Endothelial cell of umbilical vein (primary cell): ENCODE data around the gene CACNA1E. TPM values are rescaled to one million over a fixed set of nuclear protein-coding genes. Genes with fewer than 3 reads are reported as not detected.

Experiments used
- BruUV-seq: library from RNA; stranded (reverse); fragments of 400-500 nt; replicated peaks from 2 replicates; lab custom pipeline; 2021; lab: Mats Ljungman, UMichigan
- CTCF ChIA-PET: fragments of 300-600, 350-600 bp; sonication (Branson Sonifier 250); formaldehyde crosslinking; loops from one replicate; lab custom pipeline; 2021; ENCODE audit warnings: antibody characterized with exemption, inconsistent platforms; lab: Charles Lee
- POLR2A ChIA-PET: fragments of 300-600, 350-600 bp; sonication (Branson Sonifier 250); formaldehyde crosslinking; loops from one replicate; lab custom pipeline; 2021; ENCODE audit warnings: antibody characterized with exemption, inconsistent platforms; lab: Charles Lee
- DNase-seq: peaks from one replicate; pipeline ENCODE4 v3.0.0-alpha.2; 2011; ENCODE audit warnings: low read depth, low spot score
- FAIRE-seq: peaks from 2 replicates; lab custom pipeline; 2011; peaks lifted over from hg19 to GRCh38; lab: Jason Lieb, UNC
- H2AFZ ChIP-seq: 2 replicates; pipeline ENCODE4 v1.6.0; 2012; ENCODE audit warnings: low read depth, low read length, control low read depth, inconsistent platforms
- H3K27ac ChIP-seq: 2 replicates; pipeline ENCODE4 v1.5.1; 2011; ENCODE audit warnings: low read depth, mild to moderate bottlenecking, control low read depth, low read length, moderate library complexity; ENCODE audit not compliant: insufficient read depth
- H3K27me3 ChIP-seq, 2 experiments: 2 replicates each; pipeline versions ENCODE4 v1.6.0 to v1.6.1; 2011; ENCODE audit warnings: low read length in 2 of 2, mixed read lengths in 1 of 2; ENCODE audit not compliant: control insufficient read depth in 2 of 2, insufficient read depth in 2 of 2
- H3K36me3 ChIP-seq, 2 experiments: 2 replicates in 1 of 2; 3 replicates in 1 of 2; pipeline ENCODE4 v1.5.1; 2011; ENCODE audit warnings: low read length in 2 of 2, mild to moderate bottlenecking in 1 of 2, moderate library complexity in 1 of 2; ENCODE audit not compliant: control insufficient read depth in 2 of 2, insufficient read depth in 2 of 2; ENCODE audit errors: extremely low read depth in 1 of 2
- H3K4me1 ChIP-seq: 3 replicates; pipeline ENCODE4 v1.5.1; 2011; ENCODE audit warnings: mild to moderate bottlenecking, low read length; ENCODE audit not compliant: control insufficient read depth, insufficient read depth; ENCODE audit errors: extremely low read depth
- H3K4me2 ChIP-seq: 2 replicates; pipeline ENCODE4 v1.6.1; 2011; ENCODE audit warnings: low read length, control low read depth, mixed read lengths; ENCODE audit not compliant: insufficient read depth
- H3K4me3 ChIP-seq, 3 experiments: fragments of 200-600 bp in 1 of 3; sonication (generic), shearing (Covaris generic) in 1 of 3; replicated peaks in 1 of 3; 2 replicates each; pipeline ENCODE4 v1.5.1; 2011 to 2016; ENCODE audit warnings: control low read depth in 3 of 3, low read length in 3 of 3, mild to moderate bottlenecking in 2 of 3, inconsistent platforms in 1 of 3, low read depth in 1 of 3, moderate library complexity in 1 of 3; ENCODE audit not compliant: insufficient read depth in 1 of 3
- H3K79me2 ChIP-seq: 2 replicates; pipeline ENCODE4 v1.6.0; 2012; ENCODE audit warnings: low read length, inconsistent platforms; ENCODE audit not compliant: control insufficient read depth, insufficient read depth
- H3K9ac ChIP-seq: replicated peaks from 2 replicates; pipeline ENCODE3; 2011; ENCODE audit warnings: low read length, control low read depth; ENCODE audit not compliant: insufficient read depth; ENCODE audit errors: extremely low read depth
- H3K9me1 ChIP-seq: replicated peaks from 3 replicates; pipeline ENCODE4 v1.6.0; 2011; ENCODE audit warnings: mild to moderate bottlenecking, low read length; ENCODE audit not compliant: control insufficient read depth, insufficient read depth; ENCODE audit errors: extremely low read depth
- H3K9me3 ChIP-seq: replicated peaks from 2 replicates; pipeline ENCODE4 v1.5.1; 2012; ENCODE audit warnings: low read length, inconsistent platforms; ENCODE audit not compliant: control insufficient read depth, insufficient read depth
- H4K20me1 ChIP-seq: replicated peaks from 2 replicates; pipeline ENCODE3; 2011; ENCODE audit warnings: mild to moderate bottlenecking, low read length; ENCODE audit not compliant: control insufficient read depth, insufficient read depth; ENCODE audit errors: extremely low read depth
- EZH2 ChIP-seq: IDR thresholded peaks from 2 replicates; pipeline ENCODE4 v1.6.1; 2012; ENCODE audit warnings: borderline replicate concordance, low read depth, mild to moderate bottlenecking, moderate library complexity, low read length, inconsistent platforms; ENCODE audit not compliant: severe bottlenecking
- FOS ChIP-seq: IDR thresholded peaks from 2 replicates; pipeline ENCODE4 v1.6.1; 2011; ENCODE audit warnings: mild to moderate bottlenecking, low read length, moderate library complexity, borderline replicate concordance; ENCODE audit not compliant: insufficient read depth
- GATA2 ChIP-seq: IDR thresholded peaks from 2 replicates; pipeline ENCODE4 v1.7.0; 2011; ENCODE audit warnings: low read depth, mild to moderate bottlenecking, moderate library complexity, mixed read lengths, low read length; ENCODE audit not compliant: insufficient read length, insufficient read depth
- JUN ChIP-seq: IDR thresholded peaks from 2 replicates; pipeline ENCODE4 v1.6.1; 2011; ENCODE audit warnings: borderline replicate concordance, low read depth; ENCODE audit not compliant: insufficient read length, insufficient read depth
- MAX ChIP-seq: IDR thresholded peaks from 2 replicates; pipeline ENCODE4 v1.6.1; 2011; ENCODE audit not compliant: insufficient read depth, insufficient read length
- MYC ChIP-seq: IDR thresholded peaks from one replicate; pipeline ENCODE4 v1.6.1; 2011; ENCODE audit warnings: mild to moderate bottlenecking, low read depth, low read length
- POLR2A ChIP-seq: IDR thresholded peaks from 2 replicates; pipeline ENCODE4 v1.6.1; 2012; ENCODE audit warnings: low read depth, mild to moderate bottlenecking, control low read depth, low read length
- POLR2AphosphoS5 ChIP-seq: IDR thresholded peaks from 2 replicates; pipeline ENCODE4 v1.6.1; 2012; ENCODE audit warnings: low read depth, mild to moderate bottlenecking, control low read depth, low read length, moderate library complexity; ENCODE audit not compliant: insufficient read depth
- dilution Hi-C: fragments of 300-500 bp; cut with MboI; formaldehyde crosslinking; loops from one replicate; pipeline ENCODE4 v1.15.0; 2019; ENCODE audit warnings: low sequenced_read_pairs; ENCODE audit not compliant: extremely low pct_ligation_motif_present
- intact Hi-C: fragments of 100-400 bp; cut with micrococcal nuclease; formaldehyde crosslinking; loops from one replicate; pipeline ENCODE4 v1.10.0; 2022
- polyA plus RNA-seq, 4 experiments: library from polyadenylated mRNA; depleted of rRNA in 3 of 4; stranded (reverse) in 3 of 4; unstranded in 1 of 4; fragments of >200 nt; gene quantifications; 2 replicates each; pipeline versions ENCODE4 v1.2.1 to v1.2.3, GENCODE V29; 2011 to 2012; ENCODE audit warnings: missing spikeins in 1 of 4
- total RNA-seq: library from RNA; stranded (reverse); gene quantifications from 2 replicates; pipeline ENCODE4 v1.2.3, GENCODE V29; 2021
- TF ChIP-seq, protein P1 (sequence below), 2 donors: IDR thresholded peaks; 1 replicate in 1 of 2; 2 replicates in 1 of 2; pipeline ENCODE4 v1.5.1; 2011; ENCODE audit warnings: low read length in 2 of 2, mild to moderate bottlenecking in 2 of 2, moderate library complexity in 2 of 2, control low read depth in 1 of 2, inconsistent platforms in 1 of 2, low read depth in 1 of 2; ENCODE audit not compliant: insufficient read depth in 1 of 2; ENCODE audit errors: extremely low read depth in 1 of 2

CACNA1E gene
- total and polyA plus RNA-seq, 2 donors (not counting 3 experiments of a cell fraction or from before 2014, with no cell fraction given) = not detected

- Histone ChIP-seq H3K9me3 (peaks cover 2% of the 10 kb centered on the region), H2AFZ (no peak overlapping the region), H3K36me3 (no peaks in the 10 kb centered on the region), H3K4me3 (no peak overlapping the region), H3K4me1 (no peaks in the 10 kb centered on the region), H3K4me2 (no peak overlapping the region), H3K79me2 (no peaks in the 10 kb centered on the region), H4K20me1 (no peaks in the 10 kb centered on the region), H3K27ac (no peak overlapping the region), H3K27me3 (no peaks in the 10 kb centered on the region), H3K9me1 (no peaks in the 10 kb centered on the region), H3K9ac (no peak overlapping the region)
- POLR2A ChIA-PET = no interaction called here
- intact Hi-C loops (no loop called here), dilution Hi-C loops (no loop called here)
- TF ChIP-seq MAX = no peak
- TF ChIP-seq, protein P1, sequence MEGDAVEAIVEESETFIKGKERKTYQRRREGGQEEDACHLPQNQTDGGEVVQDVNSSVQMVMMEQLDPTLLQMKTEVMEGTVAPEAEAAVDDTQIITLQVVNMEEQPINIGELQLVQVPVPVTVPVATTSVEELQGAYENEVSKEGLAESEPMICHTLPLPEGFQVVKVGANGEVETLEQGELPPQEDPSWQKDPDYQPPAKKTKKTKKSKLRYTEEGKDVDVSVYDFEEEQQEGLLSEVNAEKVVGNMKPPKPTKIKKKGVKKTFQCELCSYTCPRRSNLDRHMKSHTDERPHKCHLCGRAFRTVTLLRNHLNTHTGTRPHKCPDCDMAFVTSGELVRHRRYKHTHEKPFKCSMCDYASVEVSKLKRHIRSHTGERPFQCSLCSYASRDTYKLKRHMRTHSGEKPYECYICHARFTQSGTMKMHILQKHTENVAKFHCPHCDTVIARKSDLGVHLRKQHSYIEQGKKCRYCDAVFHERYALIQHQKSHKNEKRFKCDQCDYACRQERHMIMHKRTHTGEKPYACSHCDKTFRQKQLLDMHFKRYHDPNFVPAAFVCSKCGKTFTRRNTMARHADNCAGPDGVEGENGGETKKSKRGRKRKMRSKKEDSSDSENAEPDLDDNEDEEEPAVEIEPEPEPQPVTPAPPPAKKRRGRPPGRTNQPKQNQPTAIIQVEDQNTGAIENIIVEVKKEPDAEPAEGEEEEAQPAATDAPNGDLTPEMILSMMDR (IDR thresholded peaks at IDR 0.05; ENCODE audit: extremely low read depth in 1 of 2, insufficient read depth in 1 of 2, low read depth in 1 of 2, low read length in 2 of 2) = no peak
- TF ChIP-seq FOS = no peak
- no peak for TF ChIP-seq EZH2
- no peak for TF ChIP-seq POLR2A
- TF ChIP-seq JUN = no peak
- TF ChIP-seq POLR2AphosphoS5 = no peak
- TF ChIP-seq MYC = no peak
- no peak for TF ChIP-seq GATA2
- no peak for FAIRE-seq
- no peak for DNase-seq
- CTCF ChIA-PET = no interaction called here
- no TSS peak for BruUV-seq
Measured at GRCh38 chr1:181806746-181807145, 323.4 kb downstream of the CACNA1E start.
